HepG2 (cell line): ENCODE results near the gene TMEM117. TPM values are rescaled to one million over a fixed set of nuclear protein-coding genes. Genes with fewer than 3 reads are reported as not detected.

Experiments
- ATAC-seq: fragments of 200-7000 bp; cut with Tn5 transposase; 3 replicates; pipeline ENCODE4 v1.9.1; 2020; ENCODE audit warnings: mild to moderate bottlenecking, moderate library complexity
- BruUV-seq: library from RNA; stranded (reverse); fragments of 400-500 nt; replicated peaks from 2 replicates; lab custom pipeline; 2021; lab: Mats Ljungman, UMichigan
- CTCF ChIA-PET: fragments of 300-600 bp; formaldehyde crosslinking; extraction: SDS; loops from one replicate; lab custom pipeline; 2021; ENCODE audit warnings: low total read pairs, inconsistent platforms, low intra/inter-chr PET ratio; lab: Yijun Ruan, JAX
- POLR2A ChIA-PET: fragments of 350-600 bp; sonication (Branson Sonifier 250); formaldehyde crosslinking; loops from one replicate; lab custom pipeline; 2020; ENCODE audit warnings: antibody characterized with exemption, inconsistent platforms; lab: Yijun Ruan, JAX
- DNase-seq: peaks from one replicate; pipeline ENCODE4 v3.0.0-alpha.2; 2015; ENCODE audit warnings: low spot score
- FAIRE-seq: peaks from 3 replicates; lab custom pipeline; 2011; peaks lifted over from hg19 to GRCh38; lab: Jason Lieb, UNC
- H2AFZ ChIP-seq: one replicate; pipeline ENCODE4 v1.6.1; 2011; ENCODE audit warnings: low read length, inconsistent platforms
- H3K27ac ChIP-seq: fragments of 300-600 bp; 3 replicates; pipeline ENCODE4 v1.8.0; 2011; ENCODE audit warnings: mixed run types, mild to moderate bottlenecking, mixed read lengths, low read length, inconsistent platforms; ENCODE audit not compliant: insufficient read depth; ENCODE audit errors: extremely low read length
- H3K27me3 ChIP-seq, 2 experiments: fragments of 200-600 bp in 1 of 2; 2 replicates in 1 of 2; 3 replicates in 1 of 2; pipeline versions ENCODE4 v1.6.0 to v1.8.0; 2011; ENCODE audit warnings: low read length in 2 of 2, mild to moderate bottlenecking in 2 of 2, moderate library complexity in 2 of 2, inconsistent platforms in 1 of 2; ENCODE audit not compliant: insufficient read depth in 2 of 2, control insufficient read depth in 1 of 2
- H3K36me3 ChIP-seq, 2 experiments: fragments of 200-600 bp in 1 of 2; replicated peaks in 1 of 2; 2 replicates in 1 of 2; 3 replicates in 1 of 2; pipeline versions ENCODE4 v1.5.1 to v1.8.0; 2011; ENCODE audit warnings: low read length in 2 of 2, inconsistent platforms in 1 of 2; ENCODE audit not compliant: insufficient read depth in 2 of 2, control insufficient read depth in 1 of 2
- H3K4me1 ChIP-seq: 2 replicates; pipeline ENCODE4 v1.5.1; 2012; ENCODE audit warnings: low read length, inconsistent platforms; ENCODE audit not compliant: insufficient read depth
- H3K4me2 ChIP-seq: 2 replicates; pipeline ENCODE4 v1.6.0; 2011; ENCODE audit warnings: low read depth, low read length, inconsistent platforms
- H3K4me3 ChIP-seq, 3 experiments: fragments of 200-600 bp in 1 of 3; sonication (generic), shearing (Covaris generic) in 1 of 3; replicated peaks in 1 of 3; 2 replicates each; pipeline ENCODE4 v1.5.1; 2011 to 2016; ENCODE audit warnings: low read length in 3 of 3, inconsistent platforms in 2 of 3, low read depth in 2 of 3, mild to moderate bottlenecking in 2 of 3, control low read depth in 1 of 3, mixed read lengths in 1 of 3; ENCODE audit not compliant: insufficient read depth in 1 of 3
- H3K79me2 ChIP-seq: one replicate; pipeline ENCODE4 v1.6.1; 2011; ENCODE audit warnings: low read length, inconsistent platforms; ENCODE audit not compliant: insufficient read depth
- H3K9ac ChIP-seq: 2 replicates; pipeline ENCODE4 v1.6.0; 2011; ENCODE audit warnings: mild to moderate bottlenecking, low read depth, low read length, inconsistent platforms; ENCODE audit not compliant: insufficient read depth
- H3K9me3 ChIP-seq: 2 replicates; pipeline ENCODE4 v1.5.1; 2012; ENCODE audit warnings: mild to moderate bottlenecking, low read length
- H4K20me1 ChIP-seq: 2 replicates; pipeline ENCODE4 v1.6.0; 2011; ENCODE audit warnings: inconsistent platforms, mild to moderate bottlenecking, low read length, moderate library complexity; ENCODE audit not compliant: insufficient read depth
- BORCS8-MEF2B ChIP-seq: sonication (generic); formaldehyde crosslinking; IDR thresholded peaks from 2 replicates; pipeline ENCODE4 v1.8.0; 2022; ENCODE audit warnings: mild to moderate bottlenecking, missing genetic modification reagents
- CC2D1A ChIP-seq: sonication (generic); formaldehyde crosslinking; IDR thresholded peaks from 2 replicates; pipeline ENCODE4 v1.8.1; 2023; ENCODE audit warnings: mild to moderate bottlenecking, missing genetic modification reagents
- CENPT ChIP-seq: sonication (generic); formaldehyde crosslinking; IDR thresholded peaks from 2 replicates; pipeline ENCODE4 v1.8.0; 2022; ENCODE audit warnings: low read depth, mild to moderate bottlenecking, moderate library complexity, missing genetic modification reagents
- GATA4 ChIP-seq: sonication (generic); IDR thresholded peaks from 2 replicates; pipeline ENCODE4 v1.6.1; 2016; ENCODE audit warnings: antibody characterized with exemption, low read depth, borderline replicate concordance
- HMGA1 ChIP-seq: sonication (generic); formaldehyde crosslinking; conservative IDR thresholded peaks from 2 replicates; pipeline ENCODE4 v1.4.0; 2020; ENCODE audit warnings: missing genetic modification reagents
- HNRNPK ChIP-seq: fragments of 200-400 bp; formaldehyde crosslinking; IDR thresholded peaks from 2 replicates; pipeline ENCODE4 v1.6.1; 2018; ENCODE audit warnings: low read length, low read depth, moderate library complexity, mild to moderate bottlenecking; ENCODE audit not compliant: poor library complexity, severe bottlenecking
- SIN3B ChIP-seq: fragments of 150-350 bp; IDR thresholded peaks from 2 replicates; pipeline ENCODE4 v1.6.1; 2014; ENCODE audit warnings: low read length
- SMARCE1 ChIP-seq: fragments of 450-650 bp; IDR thresholded peaks from 2 replicates; pipeline ENCODE4 v1.6.1; 2017; ENCODE audit warnings: borderline replicate concordance
- SNAI1 ChIP-seq: sonication (generic); formaldehyde crosslinking; IDR thresholded peaks from 2 replicates; pipeline ENCODE4 v1.5.0; 2020; ENCODE audit warnings: mild to moderate bottlenecking, missing genetic modification reagents, borderline replicate concordance
- ZNF121 ChIP-seq: sonication (generic); formaldehyde crosslinking; IDR thresholded peaks from 2 replicates; pipeline ENCODE4 v1.5.0; 2020; ENCODE audit warnings: mild to moderate bottlenecking, missing genetic modification reagents
- ZNF18 ChIP-seq: sonication (generic); formaldehyde crosslinking; IDR thresholded peaks from 2 replicates; pipeline ENCODE4 v1.8.0; 2022; ENCODE audit warnings: mild to moderate bottlenecking, missing genetic modification reagents; ENCODE audit not compliant: insufficient replicate concordance
- ZNF20 ChIP-seq: sonication (generic); formaldehyde crosslinking; IDR thresholded peaks from 2 replicates; pipeline ENCODE4 v1.4.0; 2020; ENCODE audit warnings: mild to moderate bottlenecking, moderate library complexity, missing genetic modification reagents
- ZNF256 ChIP-seq: sonication (generic); formaldehyde crosslinking; conservative IDR thresholded peaks from 2 replicates; pipeline ENCODE4 v1.4.0; 2020; ENCODE audit warnings: missing genetic modification reagents
- ZNF264 ChIP-seq: sonication (generic); formaldehyde crosslinking; IDR thresholded peaks from 2 replicates; pipeline ENCODE4 v1.4.0; 2020; ENCODE audit warnings: missing genetic modification reagents
- ZNF282 ChIP-seq: fragments of 450-650 bp; IDR thresholded peaks from 2 replicates; pipeline ENCODE4 v1.6.1; 2018; ENCODE audit not compliant: partially characterized antibody
- ZNF563 ChIP-seq: sonication (generic); formaldehyde crosslinking; IDR thresholded peaks from 2 replicates; pipeline ENCODE4 v1.8.0; 2022; ENCODE audit warnings: mild to moderate bottlenecking, moderate library complexity, missing genetic modification reagents
- ZNF615 ChIP-seq: sonication (generic); formaldehyde crosslinking; IDR thresholded peaks from 2 replicates; pipeline ENCODE4 v1.5.0; 2020; ENCODE audit warnings: mild to moderate bottlenecking, missing genetic modification reagents, borderline replicate concordance
- ZNF782 ChIP-seq: sonication (generic); formaldehyde crosslinking; IDR thresholded peaks from 2 replicates; pipeline ENCODE4 v1.4.0; 2020; ENCODE audit warnings: missing genetic modification reagents, mild to moderate bottlenecking, borderline replicate concordance
- ZNF83 ChIP-seq: sonication (generic); formaldehyde crosslinking; IDR thresholded peaks from 2 replicates; pipeline ENCODE4 v1.4.0; 2020; ENCODE audit warnings: missing genetic modification reagents, mild to moderate bottlenecking, borderline replicate concordance
- in situ Hi-C: cut with HindIII; loops from 2 replicates; pipeline ENCODE4 v1.10.0; 2017; ENCODE audit warnings: low pct_unique_long_range_greater_than_20kb; ENCODE audit not compliant: extremely low pct_ligation_motif_present
- intact Hi-C: fragments of 100-400 bp; cut with micrococcal nuclease; formaldehyde crosslinking; loops from one replicate; pipeline ENCODE4 v1.10.0; 2022; ENCODE audit not compliant: unreplicated experiment
- polyA plus RNA-seq, 8 experiments: library from polyadenylated mRNA; depleted of rRNA in 3 of 8; stranded (reverse) in 7 of 8; unstranded in 1 of 8; fragments of >200 nt; fragmentation: Illumina TruSeq in 4 of 8; extraction: Trizol in 4 of 8; gene quantifications; 2 replicates each; pipeline versions ENCODE4 v1.2.1 to v1.2.3, GENCODE V29; 2011 to 2016; ENCODE audit warnings: low read depth in 4 of 8, missing spikeins in 1 of 8, mixed read lengths in 1 of 8; ENCODE audit not compliant: insufficient read depth in 1 of 8
- total RNA-seq, 5 experiments: library from RNA; depleted of rRNA; stranded (reverse); fragments of >200 nt; fragmentation: Illumina TruSeq; extraction: Trizol; gene quantifications; 2 replicates each; pipeline ENCODE4 v1.2.3, GENCODE V29; 2016; ENCODE audit warnings: low read depth in 1 of 5
- TF ChIP-seq, protein P1 (sequence below): sonication (generic); formaldehyde crosslinking; IDR thresholded peaks from 2 replicates; pipeline ENCODE4 v1.5.0; 2020; ENCODE audit warnings: mild to moderate bottlenecking, missing genetic modification reagents

TMEM117 gene
- total and polyA plus RNA-seq, 2 of the 13 experiments (the other 11 are each of a cell fraction or from before 2014, with no cell fraction given), result 2.8 to 8.5 TPM

- intact Hi-C loops, result no loop called here
- DNase-seq (no peak), FAIRE-seq (no peak), ATAC-seq (no peak)
- ChIA-PET CTCF (no interaction called here), POLR2A (no interaction called here)
- Histone ChIP-seq H3K79me2 (no peaks in the 10 kb centered on the region), H3K9ac (no peak overlapping the region), H2AFZ (no peak overlapping the region), H3K27ac (no peak overlapping the region), H3K4me2 (no peak overlapping the region), H3K9me3 (peaks cover 3% of the 10 kb centered on the region; the same call in 1 of the 2 replicates), H3K4me1 (no peaks in the 10 kb centered on the region), H3K36me3 (no peaks in the 10 kb centered on the region), H3K4me3 (no peak overlapping the region)
- in situ Hi-C loops, result no loop called here
- BruUV-seq, result no TSS peak
- TF ChIP-seq, protein P1, sequence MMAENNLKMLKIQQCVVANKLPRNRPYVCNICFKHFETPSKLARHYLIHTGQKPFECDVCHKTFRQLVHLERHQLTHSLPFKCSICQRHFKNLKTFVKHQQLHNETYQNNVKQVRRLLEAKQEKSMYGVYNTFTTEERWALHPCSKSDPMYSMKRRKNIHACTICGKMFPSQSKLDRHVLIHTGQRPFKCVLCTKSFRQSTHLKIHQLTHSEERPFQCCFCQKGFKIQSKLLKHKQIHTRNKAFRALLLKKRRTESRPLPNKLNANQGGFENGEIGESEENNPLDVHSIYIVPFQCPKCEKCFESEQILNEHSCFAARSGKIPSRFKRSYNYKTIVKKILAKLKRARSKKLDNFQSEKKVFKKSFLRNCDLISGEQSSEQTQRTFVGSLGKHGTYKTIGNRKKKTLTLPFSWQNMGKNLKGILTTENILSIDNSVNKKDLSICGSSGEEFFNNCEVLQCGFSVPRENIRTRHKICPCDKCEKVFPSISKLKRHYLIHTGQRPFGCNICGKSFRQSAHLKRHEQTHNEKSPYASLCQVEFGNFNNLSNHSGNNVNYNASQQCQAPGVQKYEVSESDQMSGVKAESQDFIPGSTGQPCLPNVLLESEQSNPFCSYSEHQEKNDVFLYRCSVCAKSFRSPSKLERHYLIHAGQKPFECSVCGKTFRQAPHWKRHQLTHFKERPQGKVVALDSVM, result no peak
- no peak for TF ChIP-seq CENPT (CRISPR knock-in tag)
- TF ChIP-seq GATA4, result no peak
- no peak for TF ChIP-seq SMARCE1
- TF ChIP-seq ZNF256, result no peak
- TF ChIP-seq ZNF615 (CRISPR knock-in tag), result no peak
- TF ChIP-seq ZNF18 (CRISPR knock-in tag), result no peak
- TF ChIP-seq SNAI1 (CRISPR knock-in tag), result no peak
- no peak for TF ChIP-seq ZNF121
- TF ChIP-seq ZNF83 (CRISPR knock-in tag), result no peak
- TF ChIP-seq BORCS8-MEF2B (CRISPR knock-in tag), result no peak
- TF ChIP-seq ZNF264 (CRISPR knock-in tag), result no peak
- no peak for TF ChIP-seq ZNF20
- no peak for TF ChIP-seq HMGA1
- TF ChIP-seq HNRNPK, result no peak
- no peak for TF ChIP-seq CC2D1A (CRISPR knock-in tag)
- TF ChIP-seq ZNF282, result no peak
- no peak for TF ChIP-seq ZNF782 (CRISPR knock-in tag)
- no peak for TF ChIP-seq ZNF563
- TF ChIP-seq SIN3B, result no peak
- TF ChIP-seq, all 625 proteins: peak for 0
- no peaks in the 10 kb centered on the region for H4K20me1 ChIP-seq
- H3K27me3 ChIP-seq, result no peaks in the 10 kb centered on the region
These were observed 499.1 kb downstream of the TMEM117 start for GRCh38 chr12:44335030-44335429.
